Gastrocnemius medialis (tissue), 4 donors: ENCODE data around the gene OPA3.

Experiments
- CTCF ChIP-seq, 5 experiments: fragments of 450-650 bp in 3 of 5; fragments of 200-600 bp in 2 of 5; sonication (generic) in 2 of 5; IDR thresholded peaks in 4 of 5; conservative IDR thresholded peaks in 1 of 5; 1 replicate in 4 of 5; 2 replicates in 1 of 5; pipeline ENCODE4 v1.5.1; 2016 to 2019; ENCODE audit warnings: antibody characterized with exemption in 5 of 5, mild to moderate bottlenecking in 3 of 5, moderate library complexity in 3 of 5
- POLR2A ChIP-seq, 2 donors: fragments of 450-650 bp; IDR thresholded peaks; one replicate each; pipeline ENCODE4 v1.6.1; 2017; ENCODE audit warnings: antibody characterized with exemption in 2 of 2, mild to moderate bottlenecking in 2 of 2, moderate library complexity in 2 of 2

- TF ChIP-seq CTCF (IDR thresholded peaks at IDR 0.05 in 4 of 5, conservative IDR thresholded peaks at IDR 0.05 in 1 of 5) (no peak), POLR2A (IDR thresholded peaks at IDR 0.05) (no peak)
Measured at GRCh38 chr19:45488708-45489107, 95.9 kb downstream of the OPA3 start.
